Fibroblast of mammary gland (primary cell): ENCODE measurements around the gene FBXO17.
"Not testable (repeated sequence)": the region's sequence is repeated elsewhere in the genome, so short reads cannot be mapped to it uniquely, and the experiment has no call there.

ENCODE experiments used
- DNase-seq: peaks from one replicate; pipeline ENCODE4 v3.0.0-alpha.2; 2010; ENCODE audit warnings: low read depth
- H3K4me3 ChIP-seq: 2 replicates; pipeline ENCODE4 v1.5.1; 2011; ENCODE audit warnings: low read depth, mild to moderate bottlenecking, low read length, moderate library complexity; ENCODE audit not compliant: control insufficient read depth
- CTCF ChIP-seq: conservative IDR thresholded peaks from 2 replicates; pipeline ENCODE4 v1.5.1; 2011; ENCODE audit warnings: low read depth, low read length, inconsistent platforms; ENCODE audit not compliant: control insufficient read depth, insufficient read depth

The FBXO17 gene

GRCh38 chr19:38993271-38993670 lies 17.7 kb upstream of the FBXO17 start:
- TF ChIP-seq CTCF = no peak
- DNase-seq = peak; percentile 71
- H3K4me3 ChIP-seq = no peak overlapping the region

GRCh38 chr19:38990949-38991697 lies 15.6 kb upstream of the FBXO17 start:
- no peak for TF ChIP-seq CTCF
- DNase-seq = no peak

GRCh38 chr19:38989614-38990013 lies 14.1 kb upstream of the FBXO17 start:
- not testable (repeated sequence) for H3K4me3 ChIP-seq, DNase-seq

More at GRCh38 chr19:38990949-38991697, 15.6 kb upstream of the FBXO17 start:
- no peak overlapping the region for H3K4me3 ChIP-seq

GRCh38 chr19:38989066-38989605 lies 13.6 kb upstream of the FBXO17 start:
- no peak overlapping the region for H3K4me3 ChIP-seq
- no peak for TF ChIP-seq CTCF
- DNase-seq = no peak

GRCh38 chr19:38988627-38989026 lies 13.1 kb upstream of the FBXO17 start:
- not testable (repeated sequence) for H3K4me3 ChIP-seq, DNase-seq

GRCh38 chr19:38987745-38988144 lies 12.2 kb upstream of the FBXO17 start:
- not testable (repeated sequence) for H3K4me3 ChIP-seq, DNase-seq

GRCh38 chr19:38985262-38985661 lies 9.7 kb upstream of the FBXO17 start:
- DNase-seq = no peak
- no peak for TF ChIP-seq CTCF
- no peak overlapping the region for H3K4me3 ChIP-seq

GRCh38 chr19:38980583-38981374 lies 5.2 kb upstream of the FBXO17 start:
- no peak for DNase-seq
- no peak for TF ChIP-seq CTCF
- H3K4me3 ChIP-seq = no peak overlapping the region
